ENCODE data around the gene RFX6. TPM values are rescaled to one million over a fixed set of nuclear protein-coding genes. Genes with fewer than 3 reads are reported as not detected.

RFX6 gene
- total RNA-seq, 4 donors from 2014 or later: not detected

GRCh38 chr6:116931456-116931855 is 54.4 kb downstream of the RFX6 start:
- TF ChIP-seq, protein P1, sequence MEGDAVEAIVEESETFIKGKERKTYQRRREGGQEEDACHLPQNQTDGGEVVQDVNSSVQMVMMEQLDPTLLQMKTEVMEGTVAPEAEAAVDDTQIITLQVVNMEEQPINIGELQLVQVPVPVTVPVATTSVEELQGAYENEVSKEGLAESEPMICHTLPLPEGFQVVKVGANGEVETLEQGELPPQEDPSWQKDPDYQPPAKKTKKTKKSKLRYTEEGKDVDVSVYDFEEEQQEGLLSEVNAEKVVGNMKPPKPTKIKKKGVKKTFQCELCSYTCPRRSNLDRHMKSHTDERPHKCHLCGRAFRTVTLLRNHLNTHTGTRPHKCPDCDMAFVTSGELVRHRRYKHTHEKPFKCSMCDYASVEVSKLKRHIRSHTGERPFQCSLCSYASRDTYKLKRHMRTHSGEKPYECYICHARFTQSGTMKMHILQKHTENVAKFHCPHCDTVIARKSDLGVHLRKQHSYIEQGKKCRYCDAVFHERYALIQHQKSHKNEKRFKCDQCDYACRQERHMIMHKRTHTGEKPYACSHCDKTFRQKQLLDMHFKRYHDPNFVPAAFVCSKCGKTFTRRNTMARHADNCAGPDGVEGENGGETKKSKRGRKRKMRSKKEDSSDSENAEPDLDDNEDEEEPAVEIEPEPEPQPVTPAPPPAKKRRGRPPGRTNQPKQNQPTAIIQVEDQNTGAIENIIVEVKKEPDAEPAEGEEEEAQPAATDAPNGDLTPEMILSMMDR (IDR thresholded peaks at IDR 0.05; ENCODE audit: low read depth): no peak

GRCh38 chr6:116932496-116932895 is 55.5 kb downstream of the RFX6 start:
- TF ChIP-seq, protein P1 (IDR thresholded peaks at IDR 0.05; ENCODE audit: low read depth): no peak

DNA sequence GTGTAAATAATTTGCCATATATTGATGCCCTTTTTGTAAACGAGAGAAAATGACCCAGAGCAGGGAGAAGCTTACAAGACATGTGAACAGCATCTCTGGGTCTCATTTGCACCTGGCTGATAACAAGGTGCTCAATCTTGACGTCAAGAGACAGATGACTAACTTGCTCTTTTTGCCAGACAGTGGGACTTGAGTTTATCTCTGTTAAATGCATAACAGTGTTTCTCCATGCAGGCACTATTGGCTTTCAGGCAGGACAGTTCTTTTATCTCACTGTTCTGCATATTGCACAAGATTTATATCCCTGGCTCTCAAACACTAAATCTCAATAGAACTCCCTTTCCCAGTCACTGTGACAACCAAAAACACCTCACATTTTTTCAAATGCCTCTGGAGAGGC is 56.4 kb downstream of the RFX6 start:
- TF ChIP-seq, protein P1 (IDR thresholded peaks at IDR 0.05; ENCODE audit: low read depth): no peak

GRCh38 chr6:116938305-116938704 is 61.3 kb downstream of the RFX6 start:
- TF ChIP-seq, protein P1 (IDR thresholded peaks at IDR 0.05; ENCODE audit: low read depth): no peak

DNA sequence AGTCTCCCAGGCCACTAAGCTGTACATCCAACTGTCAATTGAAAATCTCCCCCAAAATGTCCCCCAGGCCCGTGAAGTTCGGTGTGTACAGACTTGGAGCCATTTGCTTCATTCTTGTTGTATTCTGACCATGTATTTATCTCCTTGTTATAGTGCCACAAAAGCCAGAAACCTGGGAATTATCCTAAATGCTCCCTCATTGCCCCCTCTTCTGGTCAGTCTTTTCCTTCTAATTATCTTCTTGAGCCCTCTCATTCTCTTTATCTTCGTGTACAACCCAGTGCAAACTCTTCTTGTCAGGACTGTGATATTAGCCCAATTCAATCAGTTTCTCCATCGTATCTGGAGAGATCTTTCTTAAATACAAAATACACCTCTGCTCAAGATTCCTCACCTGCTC is 64.7 kb downstream of the RFX6 start:
- TF ChIP-seq, protein P1 (IDR thresholded peaks at IDR 0.05; ENCODE audit: low read depth): no peak

DNA sequence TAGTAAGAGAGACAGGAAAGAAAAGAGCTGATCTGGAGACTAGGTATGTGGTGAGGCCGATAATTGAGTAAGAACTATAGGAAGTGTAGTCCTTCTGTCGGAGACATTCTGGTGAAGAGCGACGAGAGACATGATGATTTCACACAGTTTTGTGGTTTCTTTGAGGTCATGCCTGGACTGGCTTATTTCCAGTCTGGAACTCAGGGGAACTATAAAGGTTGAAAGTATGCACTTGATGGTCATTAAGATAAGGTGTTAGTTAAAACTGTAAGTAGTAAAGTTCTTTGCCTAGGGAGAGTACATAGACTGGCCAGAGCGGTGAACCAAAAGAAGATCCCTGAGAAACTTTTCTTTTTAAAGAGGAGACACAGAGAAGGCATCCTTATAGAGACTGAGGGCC is 68.8 kb downstream of the RFX6 start:
- TF ChIP-seq, protein P1 (IDR thresholded peaks at IDR 0.05; ENCODE audit: low read depth): no peak

DNA sequence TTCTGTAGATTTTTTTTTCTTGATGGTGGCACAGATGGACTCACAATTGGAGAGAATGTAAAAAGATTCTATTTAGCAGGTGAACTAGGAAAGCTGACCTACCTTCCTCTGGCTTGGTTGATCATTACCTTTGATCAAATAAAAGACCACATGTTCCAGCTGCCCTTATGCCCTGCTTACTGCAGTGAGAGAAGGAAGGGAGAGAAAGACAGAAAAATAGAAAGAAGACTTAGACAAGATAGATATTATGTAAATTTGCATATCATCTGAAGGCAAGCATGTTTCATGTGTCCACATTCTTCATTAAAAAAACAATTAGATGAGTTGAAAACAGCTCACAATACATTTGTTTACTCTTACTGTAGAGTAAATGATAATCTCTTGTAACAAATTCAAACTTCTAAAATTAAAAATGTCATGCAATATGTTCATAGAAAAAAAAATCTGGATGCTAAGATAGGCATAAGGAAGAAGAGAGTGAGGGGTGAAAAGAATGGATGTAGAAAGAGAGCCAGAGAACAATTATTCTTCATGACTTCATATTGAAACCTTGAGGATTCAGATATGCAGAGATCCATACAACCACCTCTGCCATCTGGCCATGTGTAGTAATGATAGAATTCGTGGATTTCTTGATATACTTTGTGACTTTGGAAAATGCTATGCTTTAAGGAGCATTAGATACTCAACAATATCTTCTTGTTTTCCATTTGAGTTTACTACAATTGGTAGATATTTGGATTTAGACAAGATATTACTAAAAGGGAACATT is 71.7 kb downstream of the RFX6 start:
- TF ChIP-seq, protein P1 (IDR thresholded peaks at IDR 0.05; ENCODE audit: low read depth): no peak

All from subcutaneous adipose tissue (tissue), 4 donors.